ENCODE data around the gene KLHL18.
"Not testable (repeated sequence)": the region's sequence is repeated elsewhere in the genome, so short reads cannot be mapped to it uniquely, and the experiment has no call there.

KLHL18 gene

GRCh38 chr3:47282424-47283192 is at the start of gene KLHL18, which contains the start of gene KIF9:
TSS of gene KLHL18 (plus strand) at chr3:47282944. CDS start at chr3:47282966, 22 bp downstream.
TSS of gene KIF9 (minus strand) at chr3:47282799. CDS start at chr3:47277374, 5,425 bp downstream.
- peak; percentile 94 for DNase-seq (ENCODE audit: low read depth)

GRCh38 chr3:47238017-47238416 is 44.7 kb upstream of the KLHL18 start:
- DNase-seq (ENCODE audit: low read depth): no peak

DNA sequence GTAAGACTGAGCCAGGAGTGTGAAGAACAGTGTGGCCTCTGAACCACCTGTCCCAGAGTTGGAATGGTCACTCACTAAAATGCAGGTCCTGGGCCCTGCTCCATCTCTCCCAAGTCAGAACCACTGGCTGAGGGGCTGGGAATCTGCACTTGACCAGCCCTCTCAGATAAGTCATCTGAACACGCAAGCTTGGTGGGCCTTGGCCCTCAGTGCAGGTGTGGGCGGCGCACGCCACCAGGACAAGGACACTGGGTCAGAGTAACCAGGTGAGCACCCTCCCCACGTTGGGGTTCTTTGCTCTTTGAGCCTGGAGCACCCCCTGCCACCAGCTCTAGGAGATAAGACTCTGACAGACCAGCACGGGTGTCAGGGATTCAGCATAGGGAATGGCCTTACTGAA is 42.8 kb upstream of the KLHL18 start:
- no peak for DNase-seq (ENCODE audit: low read depth)

GRCh38 chr3:47243419-47244147 is 39.2 kb upstream of the KLHL18 start:
- no peak for DNase-seq (ENCODE audit: low read depth)

GRCh38 chr3:47244531-47245100 is 38.1 kb upstream of the KLHL18 start:
- no peak for DNase-seq (ENCODE audit: low read depth)

DNA sequence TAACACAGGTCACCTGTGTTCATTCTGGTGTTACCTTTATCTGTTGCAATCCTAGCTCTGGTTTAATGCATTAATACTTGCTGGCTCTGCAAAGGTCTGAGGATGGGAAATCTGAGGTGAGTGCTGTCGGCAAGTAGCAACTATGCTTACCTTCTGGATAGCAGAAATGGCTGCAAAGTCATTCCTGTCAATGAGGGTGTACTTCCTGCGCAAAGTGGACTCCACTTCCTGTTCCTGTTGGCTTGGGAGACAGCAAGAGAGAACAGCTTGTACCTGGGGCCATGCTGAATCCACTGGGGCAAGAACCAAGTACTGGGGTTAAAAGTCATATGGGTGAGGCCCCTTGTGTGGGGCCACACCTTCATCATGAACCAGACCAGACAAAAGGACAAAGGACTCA is 37.5 kb upstream of the KLHL18 start:
- DNase-seq (ENCODE audit: low read depth): no peak

- DNase-seq (ENCODE audit: low read depth): no peak
These were observed 35.3 kb upstream of the KLHL18 start for GRCh38 chr3:47247131-47248064.

GRCh38 chr3:47250309-47251060 is 32.3 kb upstream of the KLHL18 start:
- DNase-seq (ENCODE audit: low read depth): no peak

DNA sequence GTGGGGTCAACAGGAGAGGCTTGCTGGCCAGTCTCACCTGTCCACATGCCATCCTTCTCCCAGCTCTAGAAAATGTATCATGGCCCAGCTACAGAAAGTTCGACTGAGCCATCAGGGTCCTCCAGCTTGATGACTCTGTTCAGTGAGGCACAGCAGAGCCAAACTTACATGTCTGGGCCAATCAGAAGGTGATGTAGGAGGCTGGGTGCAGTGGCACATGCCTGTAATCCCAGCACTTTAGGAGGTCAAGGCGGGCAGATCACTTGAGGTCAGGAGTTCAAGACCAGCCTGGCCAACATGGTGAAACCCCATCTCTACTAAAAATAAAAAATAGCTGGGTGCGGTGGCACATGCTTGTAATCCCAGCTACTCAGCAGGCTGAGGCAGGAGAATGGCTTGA is 31.7 kb upstream of the KLHL18 start:
- not testable (repeated sequence) for DNase-seq (ENCODE audit: low read depth)

DNA sequence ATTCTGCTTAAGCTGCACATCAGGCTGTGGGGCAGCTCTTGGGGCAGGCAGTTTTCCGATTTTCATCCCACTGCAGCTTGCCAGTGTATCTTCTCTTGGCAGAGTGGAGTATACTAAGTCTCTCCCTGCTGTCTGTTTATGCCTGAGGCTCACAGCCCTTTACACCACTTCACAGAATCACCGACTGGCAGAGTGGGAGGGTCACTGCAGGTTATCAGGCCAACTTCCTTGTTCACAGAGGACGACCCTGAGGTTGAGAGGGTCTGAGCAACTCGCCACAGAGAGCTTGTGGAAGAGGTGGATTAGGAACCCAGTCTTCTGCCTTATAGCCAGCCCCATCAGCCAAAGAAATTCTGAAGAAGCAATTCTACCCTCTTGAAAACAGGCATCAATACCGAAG is 31.1 kb upstream of the KLHL18 start:
- DNase-seq (ENCODE audit: low read depth): no peak

- not testable (repeated sequence) for DNase-seq (ENCODE audit: low read depth)
These were observed 26.4 kb upstream of the KLHL18 start for GRCh38 chr3:47256331-47256730.

DNA sequence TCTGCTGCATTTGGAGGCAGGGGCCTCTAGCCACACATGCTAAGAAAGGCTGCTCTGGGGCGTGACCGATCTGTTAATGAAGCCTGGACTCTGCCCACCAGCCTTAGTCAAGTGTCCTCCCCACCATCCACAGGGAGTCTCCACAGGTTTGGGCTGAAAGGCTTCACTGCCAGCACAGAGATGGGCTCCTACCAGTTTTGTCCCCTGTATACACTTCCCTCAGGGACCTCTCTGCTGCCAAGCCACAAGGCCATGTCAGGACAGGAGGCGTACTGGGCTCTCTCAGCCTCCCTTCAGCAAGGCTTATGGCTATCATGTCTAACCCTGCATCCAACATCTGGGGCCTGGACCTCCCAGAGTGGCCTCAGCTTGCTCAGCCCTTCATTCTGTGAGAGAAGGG is 23.6 kb upstream of the KLHL18 start:
- DNase-seq (ENCODE audit: low read depth): no peak

DNA sequence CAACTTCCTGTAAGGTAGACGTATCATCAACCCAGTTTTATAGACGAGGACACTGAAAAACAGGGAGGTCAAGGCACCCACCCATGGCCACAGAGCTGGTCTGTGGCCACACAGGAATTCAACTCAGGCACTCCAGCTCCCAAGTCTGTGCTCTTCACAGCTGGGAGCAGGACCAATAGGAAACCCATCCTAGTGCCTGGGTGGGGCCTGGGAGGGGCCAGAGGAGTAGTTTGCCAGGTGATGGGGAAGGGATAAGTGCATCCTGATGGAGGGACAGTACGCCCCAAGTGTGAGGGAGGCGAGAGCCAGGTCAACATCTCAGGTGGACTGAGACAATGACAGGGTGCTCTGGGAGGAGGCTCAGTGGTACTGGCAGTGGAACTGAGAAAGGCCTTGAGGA is 22.1 kb upstream of the KLHL18 start:
- DNase-seq (ENCODE audit: low read depth): no peak

DNA sequence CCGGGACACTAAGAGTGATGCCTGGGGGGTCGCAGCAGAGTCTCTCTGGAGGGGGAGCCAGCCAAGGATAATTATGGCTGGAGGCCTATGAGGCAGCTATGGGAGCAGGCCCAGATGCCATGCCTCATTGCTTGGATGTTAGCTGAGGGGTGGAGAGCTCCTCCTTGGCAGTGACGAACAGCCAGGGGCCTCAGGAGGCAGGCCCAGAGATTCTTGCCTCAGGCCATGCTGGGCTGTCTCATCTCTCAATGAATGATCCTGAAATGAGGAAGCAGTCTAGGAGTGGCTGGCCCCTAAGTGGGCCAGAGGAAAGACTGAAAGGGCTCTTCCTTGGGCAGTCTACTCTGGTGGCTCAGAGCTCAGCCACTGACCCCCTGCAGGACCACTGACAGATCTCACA is 21.4 kb upstream of the KLHL18 start:
- no peak for DNase-seq (ENCODE audit: low read depth)

DNA sequence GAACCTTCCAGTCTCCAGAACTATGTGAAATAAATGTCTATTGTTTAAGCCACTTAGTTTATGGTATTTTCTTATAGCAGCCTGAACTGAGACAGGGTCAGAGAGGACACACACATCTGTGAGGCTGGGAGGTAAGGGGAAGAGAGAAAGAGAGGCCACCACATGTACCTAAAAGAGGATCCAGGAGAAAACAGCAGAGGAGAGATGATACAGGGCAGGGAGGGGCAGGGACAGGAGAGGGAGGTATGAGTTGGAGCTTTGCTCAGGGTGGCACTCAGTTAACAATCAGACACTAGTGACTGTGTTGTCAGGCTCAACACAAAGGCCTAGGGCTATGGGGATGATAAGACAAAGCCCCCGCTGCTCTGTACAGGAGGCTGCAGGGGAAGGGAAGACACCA is 17.7 kb upstream of the KLHL18 start:
- no peak for DNase-seq (ENCODE audit: low read depth)

GRCh38 chr3:47265725-47266428 is 16.9 kb upstream of the KLHL18 start:
- DNase-seq (ENCODE audit: low read depth): no peak

DNA sequence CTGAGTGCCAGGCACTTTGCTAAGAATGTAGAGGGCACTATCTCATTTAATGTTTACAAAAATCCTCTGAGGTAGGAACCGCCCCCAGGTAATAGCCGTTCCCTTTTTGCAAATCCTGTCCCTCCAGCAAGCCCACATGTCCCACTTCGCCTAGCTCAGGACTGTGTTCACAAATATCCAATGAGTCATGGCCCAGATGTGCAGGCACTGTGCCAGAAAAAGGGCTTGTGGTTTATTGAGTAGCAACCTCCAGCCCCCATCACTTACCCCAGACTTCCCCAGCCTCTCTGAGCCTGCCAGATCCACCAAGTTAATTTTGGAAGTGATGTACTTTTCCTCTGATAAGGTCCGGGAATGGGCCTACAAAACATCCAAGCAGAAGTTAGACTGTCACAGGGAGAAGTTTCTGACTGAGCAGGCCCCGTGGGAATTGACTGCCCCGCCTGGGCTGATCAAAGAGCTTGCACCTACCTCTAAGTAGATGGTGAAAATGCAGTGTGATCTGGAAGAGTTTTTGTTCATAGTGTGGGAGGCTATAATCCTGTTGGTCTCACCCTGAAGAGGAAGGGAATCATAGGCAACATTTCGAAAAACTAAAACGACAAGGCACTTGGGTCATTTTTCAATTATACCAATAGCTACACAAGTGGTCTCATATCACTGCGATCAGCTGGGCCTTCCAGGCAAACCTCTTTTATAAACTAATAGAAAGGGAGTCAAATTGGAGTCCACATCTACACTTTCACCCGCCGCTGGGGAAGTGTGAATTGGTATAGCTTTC is 15.8 kb upstream of the KLHL18 start:
- DNase-seq (ENCODE audit: low read depth): peak; percentile 23

- no peak for DNase-seq (ENCODE audit: low read depth)
These were observed 15.3 kb upstream of the KLHL18 start for GRCh38 chr3:47267490-47267824.

- no peak for DNase-seq (ENCODE audit: low read depth)
These were observed 12.2 kb upstream of the KLHL18 start for GRCh38 chr3:47270526-47270925.

DNA sequence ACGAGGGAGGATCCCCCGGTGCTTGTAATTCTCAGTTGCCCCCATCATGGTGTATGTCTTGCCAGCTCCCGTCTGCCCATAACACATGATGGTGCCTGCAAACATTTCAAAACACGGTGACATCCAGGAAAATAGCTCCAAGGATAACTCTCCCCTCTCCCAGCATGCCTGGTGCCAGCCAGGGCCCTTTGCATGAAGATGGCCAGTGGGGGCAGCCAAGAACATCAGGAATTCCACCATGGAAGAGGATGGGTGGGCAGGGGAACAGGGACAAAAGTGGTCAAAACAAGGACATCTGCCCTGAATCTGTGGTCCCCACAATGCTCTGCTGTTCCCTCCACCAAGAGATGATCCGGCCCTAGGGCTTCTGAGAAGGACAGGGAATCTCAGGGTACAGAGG is 9.2 kb upstream of the KLHL18 start:
- DNase-seq (ENCODE audit: low read depth): no peak

Data from stimulated activated CD8-positive, alpha-beta memory T cell treated with anti-CD3 and anti-CD28 coated beads, Interleukin-4, amount 100 ng/mL, for 24 hours (primary cell).